Adrenal gland (tissue), 5 donors: ENCODE results near the gene KCNE1.
"Not testable (repeated sequence)": the region's sequence is repeated elsewhere in the genome, so short reads cannot be mapped to it uniquely, and the experiment has no call there.

Source experiments
- POLR2A ChIP-seq, 2 donors: fragments of 450-650 bp; IDR thresholded peaks; one replicate each; pipeline ENCODE4 v1.6.1; 2017; ENCODE audit warnings: antibody characterized with exemption in 2 of 2, mild to moderate bottlenecking in 2 of 2, moderate library complexity in 1 of 2
- TF ChIP-seq, protein P1 (sequence below), 6 experiments: fragments of 450-650 bp in 4 of 6; fragments of 200-600 bp in 2 of 6; sonication (generic) in 1 of 6; IDR thresholded peaks; 1 replicate in 5 of 6; 2 replicates in 1 of 6; pipeline versions ENCODE4 v1.5.1 to v1.8.0; 2016 to 2021; ENCODE audit warnings: antibody characterized with exemption in 6 of 6, mild to moderate bottlenecking in 2 of 6, moderate library complexity in 1 of 6
- donor health status: DM: no; HTN: no; CAD: no.

GRCh38 chr21:34417448-34418077, 94.4 kb downstream of the KCNE1 start:
- TF ChIP-seq POLR2A (IDR thresholded peaks at IDR 0.05) = not testable (repeated sequence)
- TF ChIP-seq, protein P1, sequence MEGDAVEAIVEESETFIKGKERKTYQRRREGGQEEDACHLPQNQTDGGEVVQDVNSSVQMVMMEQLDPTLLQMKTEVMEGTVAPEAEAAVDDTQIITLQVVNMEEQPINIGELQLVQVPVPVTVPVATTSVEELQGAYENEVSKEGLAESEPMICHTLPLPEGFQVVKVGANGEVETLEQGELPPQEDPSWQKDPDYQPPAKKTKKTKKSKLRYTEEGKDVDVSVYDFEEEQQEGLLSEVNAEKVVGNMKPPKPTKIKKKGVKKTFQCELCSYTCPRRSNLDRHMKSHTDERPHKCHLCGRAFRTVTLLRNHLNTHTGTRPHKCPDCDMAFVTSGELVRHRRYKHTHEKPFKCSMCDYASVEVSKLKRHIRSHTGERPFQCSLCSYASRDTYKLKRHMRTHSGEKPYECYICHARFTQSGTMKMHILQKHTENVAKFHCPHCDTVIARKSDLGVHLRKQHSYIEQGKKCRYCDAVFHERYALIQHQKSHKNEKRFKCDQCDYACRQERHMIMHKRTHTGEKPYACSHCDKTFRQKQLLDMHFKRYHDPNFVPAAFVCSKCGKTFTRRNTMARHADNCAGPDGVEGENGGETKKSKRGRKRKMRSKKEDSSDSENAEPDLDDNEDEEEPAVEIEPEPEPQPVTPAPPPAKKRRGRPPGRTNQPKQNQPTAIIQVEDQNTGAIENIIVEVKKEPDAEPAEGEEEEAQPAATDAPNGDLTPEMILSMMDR (IDR thresholded peaks at IDR 0.05) = not testable (repeated sequence)
